ENCODE data around the gene DEFB131B.
"Not testable (repeated sequence)": the region's sequence is repeated elsewhere in the genome, so short reads cannot be mapped to it uniquely, and the experiment has no call there.

Gene DEFB131B, protein sequence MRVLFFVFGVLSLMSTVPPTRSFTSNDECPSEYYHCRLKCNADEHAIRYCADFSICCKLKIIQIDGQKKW

DNA sequence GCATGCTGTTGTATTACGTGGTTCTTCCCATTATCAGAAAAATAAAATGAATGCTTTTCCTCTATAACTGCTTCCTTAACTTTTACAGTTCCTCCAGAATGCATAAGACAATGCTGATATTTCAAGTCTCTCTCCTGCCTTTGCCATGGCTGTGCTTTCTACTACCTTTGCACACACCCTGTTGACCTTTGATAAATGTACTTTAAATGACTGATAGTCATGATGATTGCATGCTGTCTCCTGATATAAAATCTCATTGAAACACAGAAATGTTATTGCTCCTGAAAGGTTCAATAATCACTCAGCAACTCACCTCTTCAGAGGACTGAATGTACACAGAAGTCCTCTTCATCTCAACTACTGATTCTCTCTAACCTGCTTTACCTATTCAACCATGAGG lies at the start of gene DEFB131B:
DEFB131B (plus strand) TSS at position 395 of the 400 bp plus-strand sequence; CDS start at position 395, 0 bp downstream.
- DNase-seq: not testable (repeated sequence)

- DNase-seq: not testable (repeated sequence)
Observed at GRCh38 chr11:71829247-71829646, 49.0 kb upstream of the DEFB131B start.

DNA sequence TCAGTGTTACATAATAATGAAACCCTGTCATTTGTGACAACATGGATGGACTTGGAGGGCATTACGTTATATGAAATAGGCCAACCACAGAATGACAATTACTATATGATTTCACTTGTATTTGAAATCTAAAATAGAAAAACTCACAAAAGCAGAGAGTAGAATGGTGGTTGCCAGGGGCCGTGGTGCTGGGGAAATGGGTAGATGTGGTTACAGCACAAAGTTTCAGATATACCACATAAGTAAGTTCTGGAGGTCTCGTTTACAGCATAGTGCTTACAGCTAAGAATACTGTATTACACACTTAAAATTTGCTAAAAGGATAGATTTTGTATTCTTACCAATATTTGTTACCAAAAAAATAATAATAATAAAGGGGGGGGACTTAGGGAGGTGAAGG lies 48.6 kb upstream of the DEFB131B start:
- DNase-seq: not testable (repeated sequence)

GRCh38 chr11:71832811-71833210 lies 45.4 kb upstream of the DEFB131B start, which contains the start of gene DEFB108B:
Gene DEFB108B (plus strand): TSS chr11:71833200. CDS start chr11:71833200, 0 bp downstream.
- not testable (repeated sequence) for DNase-seq

DNA sequence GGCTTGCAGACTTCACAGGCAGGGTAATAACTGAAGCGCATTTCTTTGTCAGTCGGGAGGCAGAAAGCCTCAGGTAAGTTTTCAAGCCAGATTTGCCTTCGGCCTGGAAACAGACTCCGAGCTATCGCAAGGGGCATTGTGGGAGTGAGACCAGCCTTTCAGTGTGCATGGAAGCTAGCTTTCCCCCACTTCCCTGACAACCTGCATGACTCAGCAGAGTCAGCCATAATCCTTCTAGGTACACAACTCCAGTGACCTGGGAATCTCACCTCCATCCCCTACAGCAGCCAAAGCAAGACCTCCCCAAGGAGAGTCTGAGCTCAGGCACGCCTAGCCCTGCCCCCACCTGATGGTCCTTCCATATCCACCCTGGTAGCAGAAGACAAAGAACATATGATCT lies 35.5 kb upstream of the DEFB131B start:
- DNase-seq: not testable (repeated sequence)

GRCh38 chr11:71843355-71843754 lies 34.9 kb upstream of the DEFB131B start:
- DNase-seq: not testable (repeated sequence)

DNA sequence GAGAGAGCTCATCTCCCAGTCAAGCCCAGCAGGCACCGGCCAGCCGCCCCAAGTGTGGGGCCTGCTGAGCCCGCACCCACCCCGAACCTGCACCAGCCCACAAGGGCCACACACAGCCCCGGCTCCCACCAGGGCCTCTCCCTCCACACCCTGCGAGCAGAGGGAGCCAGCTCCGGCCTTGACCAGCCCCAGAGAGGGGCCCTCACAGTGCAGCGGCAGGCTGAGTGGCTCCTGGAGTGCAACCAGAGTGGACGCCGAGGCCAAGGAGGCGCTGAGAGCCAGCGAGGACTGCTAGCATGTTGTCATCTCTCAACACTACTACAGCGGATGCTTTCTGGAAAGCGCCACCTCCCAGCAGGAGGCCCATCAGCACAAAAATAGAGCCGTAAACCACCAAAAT lies 34.4 kb upstream of the DEFB131B start:
- DNase-seq: no peak

GRCh38 chr11:71853895-71854294 lies 24.4 kb upstream of the DEFB131B start:
- DNase-seq: not testable (repeated sequence)

- not testable (repeated sequence) for DNase-seq
Observed at GRCh38 chr11:71855880-71856279, 22.4 kb upstream of the DEFB131B start.

GRCh38 chr11:71860835-71861234 lies 17.4 kb upstream of the DEFB131B start:
- not testable (repeated sequence) for DNase-seq

DNA sequence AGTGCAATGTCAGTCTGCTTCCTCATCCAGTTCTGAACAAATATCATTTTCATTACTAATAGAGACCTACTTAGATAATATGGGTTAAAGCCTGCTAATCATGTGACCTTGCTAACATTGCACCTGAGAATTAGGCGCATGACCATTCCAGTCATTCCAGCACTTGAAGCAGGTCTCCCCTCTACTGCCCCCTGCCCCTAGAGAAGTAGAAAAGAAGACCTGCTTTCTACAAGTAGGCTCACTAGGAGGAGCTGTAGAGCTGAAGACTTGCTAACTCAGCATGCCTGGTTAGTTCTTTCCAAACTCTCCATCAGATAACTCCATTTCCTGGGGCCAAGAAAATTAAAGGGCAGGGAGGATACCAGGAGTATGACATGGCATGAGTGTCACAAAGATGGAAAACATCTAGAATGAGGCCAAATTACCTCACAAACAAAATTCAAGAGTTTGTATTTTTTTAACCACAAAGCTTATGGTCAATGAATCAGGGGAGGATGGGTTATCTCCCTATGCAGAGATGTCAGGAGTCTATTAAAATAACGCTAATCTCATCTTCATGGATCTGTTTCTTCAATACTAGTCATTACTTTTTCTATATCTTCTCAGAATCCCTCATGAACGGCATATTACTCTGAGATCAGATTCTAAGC lies 14.2 kb upstream of the DEFB131B start:
- DNase-seq: not testable (repeated sequence)

GRCh38 chr11:71867209-71867608 lies 11.0 kb upstream of the DEFB131B start:
- DNase-seq: not testable (repeated sequence)

GRCh38 chr11:71869931-71870330 lies 8.3 kb upstream of the DEFB131B start:
- not testable (repeated sequence) for DNase-seq

DNA sequence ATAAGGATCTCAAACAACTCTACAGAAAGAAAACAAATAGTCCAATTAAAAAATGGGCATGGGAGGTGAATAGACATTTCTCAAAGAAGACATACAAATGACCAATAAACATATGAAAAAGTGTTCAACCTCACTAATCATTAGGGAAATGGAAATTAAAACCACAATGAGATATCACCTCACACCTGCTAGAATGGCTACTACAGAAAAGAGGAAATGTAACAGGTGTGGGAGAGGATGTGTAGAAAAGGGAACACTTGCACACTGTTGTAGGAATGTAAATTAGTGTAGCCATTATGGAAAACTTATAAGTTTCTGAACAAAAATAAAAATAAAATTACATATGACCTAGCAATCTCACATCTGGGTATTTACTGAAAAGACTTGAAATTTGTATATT lies 7.6 kb upstream of the DEFB131B start:
- not testable (repeated sequence) for DNase-seq

GRCh38 chr11:71876262-71876661 lies 2.0 kb upstream of the DEFB131B start:
- DNase-seq: not testable (repeated sequence)

GRCh38 chr11:71885806-71886205 lies 7.6 kb downstream of the DEFB131B start:
- not testable (repeated sequence) for DNase-seq

DNA sequence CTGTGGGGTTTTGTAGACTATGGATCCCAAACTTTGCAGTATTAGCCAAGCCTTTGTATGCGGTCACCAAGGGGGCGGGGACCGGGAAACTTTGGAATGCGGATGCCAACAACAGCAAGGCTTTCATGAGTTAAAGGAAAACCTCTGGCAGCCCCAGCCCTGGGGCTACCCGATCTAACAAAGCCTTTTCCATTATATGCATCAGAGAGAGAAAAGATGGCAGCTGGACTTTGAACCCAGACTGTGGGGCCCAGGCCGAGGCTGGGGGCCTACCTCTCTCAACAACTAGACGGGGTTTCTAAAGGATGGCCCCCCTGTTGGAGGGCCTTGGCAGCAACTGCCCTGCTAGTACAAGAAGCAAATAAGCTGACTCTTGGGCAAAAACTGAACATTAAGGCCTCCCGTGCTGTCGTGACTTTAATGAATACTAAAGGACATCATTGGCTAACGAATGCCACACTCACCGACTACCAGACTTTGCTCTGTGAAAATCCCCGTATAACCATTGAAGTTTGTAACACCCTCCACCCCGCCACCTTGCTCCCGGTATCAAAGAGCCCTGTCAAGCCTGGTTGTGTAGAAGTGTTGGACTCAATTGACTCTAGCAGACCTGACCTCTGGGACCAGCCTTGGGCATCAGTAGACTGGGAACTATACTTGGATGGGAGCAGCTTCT lies 10.2 kb downstream of the DEFB131B start:
- DNase-seq: not testable (repeated sequence)

GRCh38 chr11:71889181-71889872 lies 11.1 kb downstream of the DEFB131B start:
- DNase-seq: not testable (repeated sequence)

DNA sequence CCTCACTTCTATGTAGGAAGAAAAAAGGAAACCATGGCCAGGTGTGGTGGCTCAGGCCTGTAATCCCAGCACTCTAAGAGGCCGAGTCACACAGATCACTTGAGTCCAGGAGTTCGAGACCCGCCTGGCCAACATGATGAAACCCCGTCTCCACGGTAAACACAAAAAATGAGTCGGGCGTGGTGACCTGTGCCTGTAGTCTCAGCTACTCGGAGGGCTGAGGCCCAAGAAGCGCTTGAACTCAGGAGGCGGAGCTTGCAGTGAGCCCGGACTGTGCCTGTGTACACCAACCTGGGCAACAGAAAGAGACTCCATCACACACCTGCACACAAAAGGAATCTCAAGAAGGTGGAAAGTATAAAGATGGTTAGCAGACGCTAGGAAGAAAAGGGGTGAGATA lies 17.7 kb downstream of the DEFB131B start:
- no peak for DNase-seq

DNA sequence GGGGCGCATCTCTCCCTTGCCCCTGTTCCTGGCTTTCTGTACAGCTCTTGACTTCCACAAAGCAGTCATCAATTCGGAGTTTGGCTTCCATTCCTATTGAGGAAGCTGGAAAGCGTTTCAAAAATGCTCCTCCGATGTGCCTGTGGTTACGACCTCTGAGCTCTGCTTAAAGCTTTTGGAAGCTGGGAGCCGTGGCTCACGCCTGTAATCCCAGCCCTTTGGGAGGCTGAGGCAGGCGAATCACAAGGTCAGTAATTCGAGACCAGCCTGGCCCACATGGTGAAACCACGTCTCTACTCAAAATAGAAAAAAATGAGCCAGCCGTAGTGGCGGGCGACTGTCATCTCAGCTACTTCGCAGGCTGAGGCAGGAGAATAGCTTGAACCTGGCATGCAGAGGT lies 22.9 kb downstream of the DEFB131B start:
- not testable (repeated sequence) for DNase-seq

GRCh38 chr11:71908218-71908617 lies 30.0 kb downstream of the DEFB131B start:
- no peak for DNase-seq

- DNase-seq: not testable (repeated sequence)
Observed at GRCh38 chr11:71910775-71911174, 32.5 kb downstream of the DEFB131B start.

DNA sequence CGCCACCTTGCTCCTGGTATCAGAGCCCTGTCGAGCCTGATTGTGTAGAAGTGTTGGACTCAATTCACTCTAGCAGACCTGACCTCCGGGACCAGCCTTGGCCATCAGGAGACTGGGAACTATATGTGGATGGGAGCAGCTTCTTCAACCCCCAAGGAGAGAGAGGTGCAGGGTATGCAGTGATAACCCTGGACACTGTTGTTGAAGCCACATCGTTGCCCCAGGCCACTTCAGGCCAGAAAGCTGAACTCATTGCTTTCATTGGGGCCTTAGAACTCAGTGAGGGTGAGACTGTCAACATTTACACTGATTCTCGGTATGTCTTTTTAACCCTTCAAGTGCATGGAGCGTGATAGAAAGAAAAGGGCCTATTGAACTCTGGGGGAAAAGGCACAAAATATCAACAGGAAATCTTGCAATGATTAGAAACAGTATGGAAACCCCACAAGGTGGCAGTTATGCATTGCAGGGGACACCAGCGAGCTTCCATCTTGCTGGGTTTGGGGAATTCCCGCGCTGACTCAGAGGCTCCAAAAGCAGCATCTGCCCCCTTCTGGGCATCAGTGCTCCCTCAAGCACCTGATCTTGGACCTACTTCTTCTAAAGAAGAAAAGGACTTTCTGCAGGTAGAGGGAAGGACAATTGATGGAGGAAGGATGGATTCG lies 33.2 kb downstream of the DEFB131B start:
- not testable (repeated sequence) for DNase-seq
